Spleen (tissue), 7 donors: ENCODE results near the gene POU6F2.

Experiments used
- POLR2A ChIP-seq, 3 donors: fragments of 450-650 bp; IDR thresholded peaks; one replicate each; pipeline ENCODE4 v1.5.1; 2017; ENCODE audit warnings: antibody characterized with exemption in 3 of 3, mild to moderate bottlenecking in 1 of 3
- TF ChIP-seq, protein P1 (sequence below), 11 experiments: fragments of 200-600 bp in 7 of 11; fragments of 450-650 bp in 4 of 11; sonication (generic) in 4 of 11; IDR thresholded peaks in 8 of 11; conservative IDR thresholded peaks in 3 of 11; 1 replicate in 7 of 11; 2 replicates in 4 of 11; pipeline versions ENCODE4 v1.4.0 to v1.8.0; 2016 to 2021; ENCODE audit warnings: antibody characterized with exemption in 11 of 11, inconsistent platforms in 4 of 11, mild to moderate bottlenecking in 1 of 11
- donor health status: DM: no; HTN: no; CAD: no; lungs with moderate emphysema.
- donor health status: DM: no; HTN: no; CAD: no.
- donor health status: DM: no; HTN: no; CAD: no.

- TF ChIP-seq, protein P1, sequence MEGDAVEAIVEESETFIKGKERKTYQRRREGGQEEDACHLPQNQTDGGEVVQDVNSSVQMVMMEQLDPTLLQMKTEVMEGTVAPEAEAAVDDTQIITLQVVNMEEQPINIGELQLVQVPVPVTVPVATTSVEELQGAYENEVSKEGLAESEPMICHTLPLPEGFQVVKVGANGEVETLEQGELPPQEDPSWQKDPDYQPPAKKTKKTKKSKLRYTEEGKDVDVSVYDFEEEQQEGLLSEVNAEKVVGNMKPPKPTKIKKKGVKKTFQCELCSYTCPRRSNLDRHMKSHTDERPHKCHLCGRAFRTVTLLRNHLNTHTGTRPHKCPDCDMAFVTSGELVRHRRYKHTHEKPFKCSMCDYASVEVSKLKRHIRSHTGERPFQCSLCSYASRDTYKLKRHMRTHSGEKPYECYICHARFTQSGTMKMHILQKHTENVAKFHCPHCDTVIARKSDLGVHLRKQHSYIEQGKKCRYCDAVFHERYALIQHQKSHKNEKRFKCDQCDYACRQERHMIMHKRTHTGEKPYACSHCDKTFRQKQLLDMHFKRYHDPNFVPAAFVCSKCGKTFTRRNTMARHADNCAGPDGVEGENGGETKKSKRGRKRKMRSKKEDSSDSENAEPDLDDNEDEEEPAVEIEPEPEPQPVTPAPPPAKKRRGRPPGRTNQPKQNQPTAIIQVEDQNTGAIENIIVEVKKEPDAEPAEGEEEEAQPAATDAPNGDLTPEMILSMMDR (IDR thresholded peaks at IDR 0.05 in 8 of 11, conservative IDR thresholded peaks at IDR 0.05 in 3 of 11): no peak
- TF ChIP-seq POLR2A (IDR thresholded peaks at IDR 0.05): no peak
Observed at GRCh38 chr7:39002755-39003154, 25.0 kb downstream of the POU6F2 start.
